SU-DHL-6 (cell line): Measurements from ENCODE around the gene SRSF5.

Experiments used
- CTCF ChIP-seq: fragments of 200-600 bp; sonication (generic); IDR thresholded peaks from one replicate; pipeline ENCODE4 v1.5.1; 2017; ENCODE audit warnings: antibody characterized with exemption, mild to moderate bottlenecking, low read length, moderate library complexity; ENCODE audit not compliant: insufficient read depth, poor library complexity, severe bottlenecking
- EZH2phosphoT487 ChIP-seq: fragments of 200-600 bp; sonication (generic), shearing (Covaris generic); conservative IDR thresholded peaks from 2 replicates; pipeline ENCODE4 v1.6.1; 2018; ENCODE audit warnings: mild to moderate bottlenecking, antibody characterized with exemption, low read length, moderate library complexity, mixed read lengths

GRCh38 chr14:69775012-69775411, 8.1 kb downstream of the SRSF5 start:
- TF ChIP-seq CTCF = no peak
- no peak for TF ChIP-seq EZH2phosphoT487
